Fibroblast of lung (primary cell): ENCODE data around the gene RGL2. TPM values are rescaled to one million over a fixed set of nuclear protein-coding genes. Genes with fewer than 3 reads are reported as not detected.

Experiments used
- DNase-seq, 2 donors: peaks; one replicate each; pipeline versions ENCODE4 v3.0.0 to v3.0.0-alpha.2; 2010; ENCODE audit warnings: low read depth in 2 of 2
- H2AFZ ChIP-seq: 2 replicates; pipeline ENCODE4 v1.5.1; 2012; ENCODE audit warnings: low read length, control low read depth, inconsistent platforms
- H3K27ac ChIP-seq: 2 replicates; pipeline ENCODE4 v1.5.1; 2011; ENCODE audit warnings: low read length, control low read depth; ENCODE audit not compliant: insufficient read depth
- H3K27me3 ChIP-seq: 2 replicates; pipeline ENCODE4 v1.5.1; 2011; ENCODE audit warnings: mild to moderate bottlenecking, low read length; ENCODE audit not compliant: control insufficient read depth, insufficient read depth
- H3K36me3 ChIP-seq: 2 replicates; pipeline ENCODE4 v1.5.1; 2011; ENCODE audit warnings: low read length; ENCODE audit not compliant: control insufficient read depth, insufficient read depth
- H3K4me1 ChIP-seq: 2 replicates; pipeline ENCODE4 v1.5.1; 2011; ENCODE audit warnings: low read length; ENCODE audit not compliant: control insufficient read depth, insufficient read depth; ENCODE audit errors: extremely low read depth
- H3K4me2 ChIP-seq: 2 replicates; pipeline ENCODE4 v1.5.1; 2011; ENCODE audit warnings: low read length, control low read depth; ENCODE audit not compliant: insufficient read depth; ENCODE audit errors: extremely low read depth
- H3K4me3 ChIP-seq, 4 experiments: fragments of 200-600 bp in 1 of 4; sonication (generic) in 1 of 4; replicated peaks in 1 of 4; 2 replicates each; pipeline ENCODE4 v1.5.1; 2011 to 2016; ENCODE audit warnings: low read length in 4 of 4, low read depth in 3 of 4, mild to moderate bottlenecking in 3 of 4, control low read depth in 2 of 4, inconsistent platforms in 1 of 4, mixed read lengths in 1 of 4; ENCODE audit not compliant: insufficient read depth in 1 of 4; ENCODE audit errors: control extremely low read depth in 1 of 4
- H3K79me2 ChIP-seq: 2 replicates; pipeline ENCODE4 v1.5.1; 2012; ENCODE audit warnings: mild to moderate bottlenecking, low read length, inconsistent platforms; ENCODE audit not compliant: control insufficient read depth, insufficient read depth
- H3K9ac ChIP-seq: 2 replicates; pipeline ENCODE4 v1.5.1; 2011; ENCODE audit warnings: mild to moderate bottlenecking, low read length, control low read depth; ENCODE audit not compliant: insufficient read depth
- H3K9me3 ChIP-seq: 2 replicates; pipeline ENCODE4 v1.5.1; 2012; ENCODE audit warnings: low read depth, low read length; ENCODE audit not compliant: control insufficient read depth, insufficient read depth
- H4K20me1 ChIP-seq: 2 replicates; pipeline ENCODE4 v1.5.1; 2011; ENCODE audit warnings: low read length; ENCODE audit not compliant: control insufficient read depth, insufficient read depth; ENCODE audit errors: extremely low read depth
- CTCF ChIP-seq, 2 donors: IDR thresholded peaks in 1 of 2; conservative IDR thresholded peaks in 1 of 2; 1 replicate in 1 of 2; 2 replicates in 1 of 2; pipeline ENCODE4 v1.5.1; 2011 to 2012; ENCODE audit warnings: low read length in 2 of 2, control low read depth in 1 of 2, inconsistent platforms in 1 of 2, low read depth in 1 of 2, mild to moderate bottlenecking in 1 of 2
- EZH2 ChIP-seq: IDR thresholded peaks from 2 replicates; pipeline ENCODE4 v1.5.1; 2012; ENCODE audit warnings: low read length, control low read depth, mild to moderate bottlenecking; ENCODE audit errors: missing control alignments
- polyA plus RNA-seq, 2 donors: library from polyadenylated mRNA; depleted of rRNA in 1 of 2; stranded (reverse) in 1 of 2; unstranded in 1 of 2; fragments of >200 nt; gene quantifications; 2 replicates each; pipeline ENCODE4 v1.2.1, GENCODE V29; 2011 to 2012; ENCODE audit warnings: missing spikeins in 1 of 2
- total RNA-seq: library from RNA; depleted of rRNA; stranded (reverse); fragments of >200 nt; gene quantifications from 2 replicates; pipeline ENCODE4 v1.2.1, GENCODE V29; 2014

RGL2 gene
- total and polyA plus RNA-seq, 2 donors (not counting 1 experiment from before 2014, with no cell fraction given), result 17.4 to 22.8 TPM

- H3K27ac ChIP-seq, result peak within 1 kb of the TSS; percentile 98
- DNase-seq, result peak; percentile 56
- H3K79me2 ChIP-seq, result peaks cover 37% of the 10 kb centered on the region
- peak within 1 kb of the TSS; percentile 84 for H2AFZ ChIP-seq
- H4K20me1 ChIP-seq, result no peaks in the 10 kb centered on the region
- peak within 1 kb of the TSS; percentile 82 for H3K4me2 ChIP-seq
- H3K27me3 ChIP-seq, result no peaks in the 10 kb centered on the region
- TF ChIP-seq EZH2, result no peak
- no peak for TF ChIP-seq CTCF (conservative IDR thresholded peaks at IDR 0.05 in 1 of 2, IDR thresholded peaks at IDR 0.05 in 1 of 2; ENCODE audit: low read depth in 1 of 2, low read length in 2 of 2)
- H3K4me1 ChIP-seq, result peaks cover 15% of the 10 kb centered on the region
- no peaks in the 10 kb centered on the region for H3K9me3 ChIP-seq
- H3K36me3 ChIP-seq, result peaks cover 9% of the 10 kb centered on the region
- H3K4me3 ChIP-seq, result peak within 1 kb of the TSS; percentile 70 to 97 (median 89)
- H3K9ac ChIP-seq, result peak within 1 kb of the TSS; percentile 96
Measured at GRCh38 chr6:33313709-33314514, 15.2 kb upstream of the RGL2 start, which contains the start of gene TAPBP. TSS of gene TAPBP (minus strand) at chr6:33314078. CDS start at chr6:33314041, 37 bp downstream.

GRCh38 chr6:33313105-33313708, 14.5 kb upstream of the RGL2 start:
- Histone ChIP-seq H2AFZ (no peak overlapping the region), H3K9me3 (no peaks in the 10 kb centered on the region), H3K36me3 (peaks cover 5% of the 10 kb centered on the region), H3K9ac (peak overlapping the region; percentile 96), H3K4me3 (peak overlapping the region; percentile 70 to 97 (median 89)), H3K27me3 (no peaks in the 10 kb centered on the region), H3K4me1 (peaks cover 9% of the 10 kb centered on the region), H3K4me2 (peak overlapping the region; percentile 82), H4K20me1 (no peaks in the 10 kb centered on the region), H3K27ac (peak overlapping the region; percentile 98), H3K79me2 (peaks cover 34% of the 10 kb centered on the region)
- TF ChIP-seq CTCF (conservative IDR thresholded peaks at IDR 0.05 in 1 of 2, IDR thresholded peaks at IDR 0.05 in 1 of 2; ENCODE audit: low read depth in 1 of 2, low read length in 2 of 2), result no peak
- no peak for TF ChIP-seq EZH2
- peak; percentile 27 to 36 for DNase-seq

GRCh38 chr6:33312361-33313104, 13.8 kb upstream of the RGL2 start:
- no peak for TF ChIP-seq EZH2
- TF ChIP-seq CTCF (conservative IDR thresholded peaks at IDR 0.05 in 1 of 2, IDR thresholded peaks at IDR 0.05 in 1 of 2; ENCODE audit: low read depth in 1 of 2, low read length in 2 of 2), result peak in 1 of 2 donors; percentile 6
- Histone ChIP-seq H3K9ac (peak overlapping the region; percentile 96), H3K9me3 (no peaks in the 10 kb centered on the region), H3K4me1 (peaks cover 9% of the 10 kb centered on the region), H3K27me3 (no peaks in the 10 kb centered on the region), H3K4me3 (peak overlapping the region; percentile 70 to 97 (median 89)), H4K20me1 (no peaks in the 10 kb centered on the region), H3K36me3 (peaks cover 5% of the 10 kb centered on the region), H3K27ac (peak overlapping the region; percentile 98), H3K4me2 (peak overlapping the region; percentile 82), H2AFZ (no peak overlapping the region), H3K79me2 (peaks cover 34% of the 10 kb centered on the region)
- peak; percentile 57 to 80 for DNase-seq
